ENCODE results near the gene CERS6.

The CERS6 gene

DNA sequence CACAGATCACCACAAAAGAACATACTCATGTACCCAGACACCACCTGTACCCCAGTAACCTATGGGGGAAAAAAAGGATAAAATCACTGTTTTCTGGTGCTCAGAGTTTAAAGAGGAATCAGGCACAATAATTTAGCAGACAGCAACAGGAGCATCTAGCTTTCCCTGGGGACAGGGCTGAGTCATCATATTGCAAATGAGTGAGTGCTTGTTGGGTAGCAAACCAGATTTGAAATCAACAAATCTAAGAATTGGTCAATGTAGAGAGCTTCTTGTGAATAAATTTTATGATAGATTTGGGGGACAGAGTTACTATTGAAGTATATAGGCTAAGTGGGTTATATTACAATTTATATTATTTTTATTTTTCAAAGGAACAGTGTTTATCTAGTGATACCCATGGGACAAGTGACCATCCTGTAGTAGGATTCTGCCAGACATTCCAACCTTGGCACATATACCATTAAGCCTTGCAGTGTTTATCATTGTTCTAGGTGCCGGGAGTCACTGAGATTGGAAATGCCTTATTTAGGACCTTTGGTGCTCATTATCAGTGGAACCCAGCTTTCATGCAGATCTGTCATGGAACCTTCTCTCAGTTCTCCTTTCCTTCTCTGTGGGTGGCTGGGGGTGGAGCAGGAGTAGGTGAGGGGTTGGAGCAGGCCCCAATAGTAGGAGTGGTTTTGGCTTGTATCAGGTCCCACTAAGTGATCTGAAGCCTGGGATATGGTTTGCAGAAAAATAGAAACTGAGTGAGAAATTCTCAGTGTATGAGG lies 117.2 kb downstream of the CERS6 start:
- DNase-seq: no peak

DNA sequence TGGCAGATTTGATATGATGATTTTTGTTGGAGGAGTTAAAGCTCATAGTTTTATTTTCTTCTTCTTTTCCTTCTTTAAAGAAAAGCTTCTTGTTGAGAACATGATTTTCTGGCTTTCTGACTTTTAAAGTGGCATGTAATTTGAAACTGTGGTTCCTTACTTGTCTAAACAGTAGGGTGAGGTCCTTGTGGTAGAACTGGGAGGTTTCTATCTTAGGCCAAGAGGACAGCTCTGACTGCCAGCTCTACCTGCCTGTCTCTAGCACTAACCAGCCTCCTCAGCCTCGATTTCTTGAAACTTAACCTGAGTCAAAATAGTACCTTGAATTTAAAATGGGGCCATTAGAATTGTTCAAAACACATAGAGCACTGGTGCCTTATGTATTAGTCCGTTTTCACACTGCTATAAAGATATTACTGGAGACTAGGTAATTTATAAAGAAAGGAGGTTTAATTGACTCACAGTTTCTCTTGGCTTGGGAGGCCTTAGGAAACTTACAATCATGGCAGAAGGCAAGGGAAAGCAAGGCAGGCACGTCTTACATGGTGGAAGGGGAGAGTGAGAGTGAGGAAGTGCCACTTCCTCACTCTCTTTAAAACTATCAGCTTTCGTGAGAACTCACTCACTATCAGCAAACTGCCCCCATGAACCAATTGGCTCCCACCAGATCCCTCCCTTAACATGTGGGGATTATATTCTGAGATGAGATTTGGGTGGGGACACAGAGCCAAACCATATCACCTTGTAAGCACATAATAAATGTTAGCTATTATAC lies 119.0 kb downstream of the CERS6 start:
- no peak for DNase-seq

GRCh38 chr2:168577885-168578284 lies 121.8 kb downstream of the CERS6 start:
- DNase-seq: no peak

- no peak for DNase-seq
Observed at GRCh38 chr2:168583064-168583709, 127.1 kb downstream of the CERS6 start.

DNA sequence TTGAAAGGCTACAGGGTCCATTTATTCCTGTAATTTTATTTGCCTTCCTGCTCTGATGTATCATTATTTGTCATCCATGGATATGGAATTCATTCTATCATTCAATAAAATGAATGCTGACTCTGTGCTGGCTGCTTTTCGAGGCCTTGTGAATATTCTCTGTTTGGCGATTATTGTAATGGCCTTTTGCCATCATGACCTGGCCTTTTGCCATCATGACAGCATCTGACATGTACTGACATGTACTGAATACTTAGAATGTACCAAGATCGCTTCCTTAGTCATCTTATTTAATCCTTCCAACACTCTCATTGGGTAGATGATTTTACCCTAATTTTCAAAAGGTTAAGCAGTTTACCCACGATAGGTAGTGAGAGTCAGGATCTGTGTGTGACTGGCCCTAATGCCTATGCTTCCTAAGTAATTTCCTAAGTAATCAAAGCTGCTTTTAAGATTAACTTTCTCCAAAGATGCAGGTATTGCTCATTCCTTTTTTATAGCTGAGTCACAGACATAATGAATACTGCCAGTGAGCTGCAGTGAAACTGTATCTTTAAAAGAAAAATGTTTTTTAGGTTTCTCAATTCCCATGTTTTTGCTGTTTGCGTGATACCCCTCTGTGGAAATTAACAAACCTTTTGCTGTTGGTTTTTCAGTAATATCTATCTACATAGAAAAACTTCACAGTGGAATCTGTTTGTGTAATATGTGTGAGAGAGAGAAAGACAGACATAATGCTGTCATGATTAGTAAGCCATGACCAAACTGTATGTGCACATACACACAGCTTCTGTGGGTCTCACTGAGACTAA lies 127.8 kb downstream of the CERS6 start:
- DNase-seq: no peak

GRCh38 chr2:168584911-168585310 lies 128.8 kb downstream of the CERS6 start:
- DNase-seq: no peak

GRCh38 chr2:168585700-168586099 lies 129.6 kb downstream of the CERS6 start:
- no peak for DNase-seq

- DNase-seq: no peak
Observed at GRCh38 chr2:168587307-168587706, 131.2 kb downstream of the CERS6 start.

DNA sequence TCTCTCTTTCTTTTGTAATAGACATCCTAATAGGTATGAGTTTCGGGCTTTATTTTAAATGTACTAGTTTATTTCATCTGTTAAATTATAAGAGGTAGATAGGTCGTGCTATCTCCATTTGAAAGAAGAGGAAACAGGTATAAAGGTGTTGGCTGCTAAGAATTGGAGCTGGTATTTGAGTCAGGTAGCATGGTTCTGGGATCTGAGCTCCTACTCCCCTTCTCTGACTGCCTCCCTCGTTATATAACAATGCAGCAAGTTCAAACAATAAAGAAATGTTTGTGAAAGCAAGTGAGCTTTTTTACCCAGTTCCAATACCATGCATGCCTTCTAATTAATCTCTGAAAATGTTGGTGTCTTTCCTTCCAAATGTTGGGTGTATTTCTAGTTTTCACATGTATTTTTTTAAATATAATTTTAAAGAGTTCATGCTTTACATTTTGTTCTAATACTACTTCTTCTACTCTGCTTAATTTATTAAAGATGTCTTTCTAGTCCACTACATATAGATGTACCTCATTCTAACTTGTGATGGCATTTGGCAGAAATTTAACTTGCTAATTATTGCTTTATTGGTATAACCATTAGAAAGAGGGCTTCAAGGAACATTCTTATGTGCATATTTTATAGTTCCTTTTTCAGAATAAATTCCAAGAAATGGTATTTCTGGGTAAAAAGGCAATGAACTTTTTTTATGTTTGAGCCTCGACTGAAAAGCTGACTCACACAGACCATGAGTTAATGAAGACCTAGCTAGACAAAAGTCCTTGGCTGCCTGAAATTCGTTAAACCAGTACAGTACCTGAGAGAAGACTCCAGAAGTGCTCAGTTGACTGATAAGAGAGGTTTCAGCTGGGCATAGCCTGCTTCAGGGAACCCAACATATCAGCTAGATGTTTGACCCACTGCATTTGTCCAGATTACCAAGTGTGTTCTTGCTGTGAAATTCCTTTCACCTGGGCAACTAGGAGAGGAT lies 133.5 kb downstream of the CERS6 start:
- no peak for DNase-seq

GRCh38 chr2:168592181-168592831 lies 136.2 kb downstream of the CERS6 start:
- DNase-seq: no peak

GRCh38 chr2:168593713-168594112 lies 137.6 kb downstream of the CERS6 start:
- DNase-seq: no peak

DNA sequence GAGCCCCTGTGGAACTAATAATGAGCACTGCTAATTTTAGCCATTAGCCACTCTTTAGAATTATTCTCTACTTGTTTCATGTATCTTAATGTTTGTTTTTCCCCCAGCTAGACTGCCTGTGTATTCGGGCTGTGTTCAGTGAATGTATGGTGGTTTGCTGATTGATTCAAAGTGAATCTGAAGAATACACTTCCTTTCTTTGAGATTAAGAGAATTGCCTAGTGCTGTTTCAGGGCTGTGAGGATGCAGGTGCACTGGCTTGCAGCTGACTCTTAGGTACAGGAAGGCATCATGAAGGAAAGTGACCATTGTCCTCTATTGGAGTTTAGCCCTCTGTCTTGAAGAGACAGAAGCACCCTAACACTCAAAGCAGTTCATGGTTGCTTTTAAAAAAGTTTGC lies 138.7 kb downstream of the CERS6 start:
- no peak for DNase-seq

DNA sequence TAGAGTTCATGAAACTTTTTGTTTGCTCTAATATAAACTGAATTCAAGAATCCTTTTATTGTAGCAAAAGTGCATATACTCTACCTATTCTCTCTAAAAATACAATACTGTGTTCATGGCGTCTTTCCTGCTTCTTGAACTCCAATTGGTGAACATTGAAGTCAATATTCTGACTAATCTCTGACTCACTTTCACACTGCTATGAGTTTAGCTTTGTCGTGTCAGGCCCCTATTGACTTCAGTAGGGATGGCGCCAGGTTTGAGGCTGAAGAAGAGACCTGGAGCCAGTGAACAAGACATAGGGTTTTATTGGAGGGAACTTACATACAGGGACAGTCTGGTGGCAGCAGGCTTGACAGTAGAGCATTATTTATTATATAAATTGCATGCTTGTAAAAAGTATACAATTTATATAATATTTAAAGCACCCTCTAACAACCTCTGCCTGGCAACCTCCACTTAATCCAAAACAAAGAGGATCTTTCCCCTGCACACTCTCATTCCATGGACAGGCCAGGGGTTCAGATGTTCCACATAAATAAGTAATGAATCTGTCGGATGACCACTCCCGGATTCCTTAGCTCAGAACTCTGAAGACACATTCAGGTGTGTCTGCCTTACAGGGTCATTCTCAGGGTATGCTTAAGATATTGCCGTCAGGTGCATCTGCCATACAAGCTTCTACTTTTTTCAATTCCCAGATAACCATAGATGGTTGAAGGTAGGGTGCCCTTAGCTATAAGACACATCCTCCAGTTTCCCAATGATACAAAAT lies 141.0 kb downstream of the CERS6 start:
- DNase-seq: no peak

DNA sequence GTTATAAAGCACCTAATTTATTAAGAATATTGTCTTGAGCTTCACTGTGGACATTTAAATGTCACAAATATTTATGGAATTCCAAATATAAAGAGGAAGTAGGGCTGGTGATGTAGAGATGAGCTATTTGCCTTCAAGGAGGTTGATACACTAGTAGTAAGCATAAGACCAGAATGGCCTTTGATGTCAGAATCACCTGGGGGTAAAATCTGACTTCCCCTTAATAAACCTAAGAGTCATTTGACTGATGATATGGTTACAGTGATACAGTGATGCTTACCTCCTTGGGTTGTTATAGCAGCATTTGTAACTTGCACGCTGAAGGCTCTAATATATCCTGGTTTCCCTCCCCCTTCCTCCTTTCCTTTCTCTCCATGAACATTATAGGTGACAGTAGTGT lies 143.7 kb downstream of the CERS6 start:
- DNase-seq: no peak

DNA sequence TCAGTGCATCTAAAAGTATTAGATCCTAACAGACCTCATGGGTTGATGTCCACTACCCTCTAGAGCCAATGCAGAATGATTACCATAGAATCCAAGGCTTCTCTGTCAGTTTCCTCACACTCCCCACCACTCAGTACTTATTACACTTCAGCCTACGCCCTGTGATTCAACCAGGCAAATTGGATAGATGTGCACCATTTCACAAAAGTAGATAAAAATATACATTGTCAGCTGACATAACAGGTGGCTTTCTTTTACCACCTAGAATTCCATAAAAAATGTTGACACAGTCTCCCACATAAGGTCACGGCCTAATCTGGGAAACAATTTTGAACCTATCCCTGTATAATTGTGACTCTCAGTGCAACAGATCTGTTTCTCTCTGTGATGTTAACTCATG lies 144.9 kb downstream of the CERS6 start:
- no peak for DNase-seq

DNA sequence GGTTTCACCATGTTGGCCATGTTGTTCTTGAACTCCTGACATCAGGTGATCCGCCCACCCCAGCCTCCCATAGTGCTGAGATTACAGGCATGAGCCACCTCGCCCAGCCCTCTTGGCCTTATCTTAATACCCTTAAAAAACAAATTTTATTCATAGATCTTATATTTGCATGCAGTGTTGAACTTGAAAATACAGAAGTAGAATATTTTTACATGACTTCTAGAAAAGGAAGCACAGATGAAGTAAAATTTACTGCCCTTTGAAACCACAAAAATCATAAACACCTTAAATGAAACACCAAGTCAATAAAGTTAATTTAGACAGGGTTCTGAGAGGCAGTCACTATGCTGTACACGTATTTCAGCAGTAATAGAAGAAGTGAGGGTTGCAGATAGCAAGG lies 145.7 kb downstream of the CERS6 start:
- DNase-seq: no peak

- DNase-seq: no peak
Observed at GRCh38 chr2:168602379-168602778, 146.3 kb downstream of the CERS6 start.

DNA sequence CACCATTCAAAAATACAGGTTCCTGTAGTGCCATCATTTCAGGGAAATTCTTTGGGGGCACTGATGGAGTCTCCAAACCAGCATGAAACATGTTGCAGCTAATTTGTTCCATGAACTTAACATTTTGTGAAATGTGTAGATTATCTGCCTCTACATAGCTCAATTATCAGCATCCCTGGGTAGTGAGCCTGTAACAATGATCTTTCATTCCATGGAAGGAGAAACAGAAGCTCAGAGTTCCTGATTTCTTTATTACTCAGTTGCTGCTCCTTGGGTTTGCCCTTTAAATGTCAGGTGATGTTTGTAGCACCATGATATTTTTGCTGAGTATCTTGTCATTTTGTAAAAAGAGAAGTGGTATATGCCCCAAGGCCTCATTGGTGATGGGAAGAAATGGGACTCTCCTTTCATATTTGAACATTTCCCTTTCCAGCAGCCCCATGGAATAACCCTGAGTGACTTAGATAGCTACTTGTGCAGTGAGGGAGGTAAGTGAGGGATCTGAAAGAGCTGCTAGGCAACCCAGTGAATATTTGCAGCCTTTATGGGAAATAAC lies 146.9 kb downstream of the CERS6 start:
- DNase-seq: no peak

- DNase-seq: no peak
Observed at GRCh38 chr2:168603439-168603961, 147.4 kb downstream of the CERS6 start.

DNA sequence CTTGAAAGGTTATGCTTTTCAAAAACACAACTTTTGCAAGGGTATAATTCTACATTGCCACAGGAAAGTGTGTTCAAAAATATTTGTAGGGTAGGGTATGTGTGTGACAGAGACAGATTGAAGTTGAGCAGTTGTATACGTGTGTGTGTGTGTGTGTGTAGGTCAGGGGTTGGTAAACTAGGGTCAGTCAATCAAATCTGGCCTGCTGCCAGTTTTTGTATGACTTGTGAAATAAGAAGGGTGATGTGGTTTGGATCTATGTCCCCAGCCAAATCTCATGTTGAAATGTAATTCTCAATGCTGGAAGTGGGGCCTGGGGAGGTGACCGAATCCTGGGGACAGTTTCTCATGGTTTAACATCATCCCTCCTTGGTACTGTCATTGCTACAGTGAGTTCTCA lies 148.2 kb downstream of the CERS6 start:
- DNase-seq: no peak
